ENCODE results near the gene BPIFB2.

- TF ChIP-seq CTCF (IDR thresholded peaks at IDR 0.05) (no peak), POLR2A (IDR thresholded peaks at IDR 0.05) (no peak)
Observed at GRCh38 chr20:32985596-32985995, 21.9 kb upstream of the BPIFB2 start.

All from thyroid gland (tissue), 4 donors.